ENCODE measurements around the gene BDH1.
"Not testable (repeated sequence)": the region's sequence is repeated elsewhere in the genome, so short reads cannot be mapped to it uniquely, and the experiment has no call there.

The BDH1 gene

DNA sequence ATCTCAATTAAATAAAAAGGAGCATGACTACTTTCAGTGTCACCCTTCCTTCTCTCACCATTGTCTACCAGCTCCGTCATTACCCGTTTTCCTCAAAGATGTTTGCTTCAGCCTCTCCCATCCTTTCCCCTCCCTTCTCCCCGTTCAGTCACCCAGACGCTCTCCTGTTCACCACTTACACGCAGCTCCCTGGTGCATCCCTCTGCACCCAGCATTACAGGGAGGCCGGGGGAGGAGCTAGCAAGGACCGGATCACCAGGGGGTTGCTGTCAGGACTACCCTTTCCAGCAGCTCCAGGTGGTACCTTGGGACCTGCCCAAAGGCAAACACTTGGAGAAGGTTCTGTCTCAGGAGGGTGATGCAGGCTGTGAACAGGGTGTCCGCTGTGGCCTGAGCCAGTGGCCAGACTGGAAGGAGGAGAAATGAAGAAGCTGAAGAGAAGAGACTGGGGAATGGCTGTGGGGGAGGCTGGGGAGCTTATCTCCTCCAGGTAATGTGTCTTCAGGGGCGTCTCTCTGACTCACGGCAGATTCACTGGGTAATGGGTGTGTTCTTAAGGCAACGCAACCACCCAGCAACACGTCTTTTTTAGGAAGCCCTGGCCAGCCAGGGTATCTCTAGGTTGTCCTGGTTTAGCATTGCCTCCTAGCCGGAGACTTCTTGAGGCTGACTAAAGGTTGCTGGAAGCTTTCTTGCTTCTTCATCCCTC is 21.8 kb upstream of the BDH1 start:
- peak; percentile 38 for DNase-seq (ENCODE audit: low read depth)

DNA sequence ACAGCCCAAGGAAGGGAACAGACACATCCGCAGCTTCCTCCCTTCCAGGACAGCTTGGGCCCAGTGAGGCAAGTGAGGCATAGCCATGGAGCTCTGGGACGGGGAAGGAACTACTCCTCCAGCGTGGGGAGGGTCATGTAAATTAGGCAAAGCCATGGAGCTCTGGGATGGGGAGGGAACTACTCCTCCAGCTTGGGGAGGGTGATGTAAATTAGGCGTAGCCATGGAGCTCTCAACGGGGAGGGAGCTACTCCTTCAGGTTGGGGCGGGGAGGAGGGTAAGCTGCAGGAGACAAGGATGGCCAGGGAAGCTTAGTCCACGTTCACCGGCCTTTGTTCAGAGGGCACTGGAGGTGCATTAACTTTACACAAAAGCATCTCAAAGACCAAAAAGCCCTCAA is 21.1 kb upstream of the BDH1 start:
- no peak for DNase-seq (ENCODE audit: low read depth)

DNA sequence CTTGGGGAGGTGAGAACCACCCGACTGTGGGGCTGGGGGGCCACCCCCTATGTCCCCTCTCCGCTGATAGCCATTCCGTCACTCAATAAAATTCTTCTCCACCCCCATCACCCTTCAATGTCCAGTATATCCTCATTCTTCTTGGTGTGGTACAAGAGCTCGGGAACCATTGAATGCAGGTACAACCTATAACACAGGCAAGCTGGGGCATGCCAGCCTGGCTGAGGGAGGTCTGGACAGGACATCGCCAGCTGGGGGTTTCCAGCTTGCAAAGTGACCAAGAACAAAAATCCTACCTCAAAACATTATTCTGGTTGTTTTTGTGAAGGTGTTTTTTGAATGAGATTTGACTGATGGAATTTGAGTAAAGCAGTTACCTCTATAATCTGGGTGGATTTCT is 19.6 kb upstream of the BDH1 start:
- DNase-seq (ENCODE audit: low read depth), result no peak

DNA sequence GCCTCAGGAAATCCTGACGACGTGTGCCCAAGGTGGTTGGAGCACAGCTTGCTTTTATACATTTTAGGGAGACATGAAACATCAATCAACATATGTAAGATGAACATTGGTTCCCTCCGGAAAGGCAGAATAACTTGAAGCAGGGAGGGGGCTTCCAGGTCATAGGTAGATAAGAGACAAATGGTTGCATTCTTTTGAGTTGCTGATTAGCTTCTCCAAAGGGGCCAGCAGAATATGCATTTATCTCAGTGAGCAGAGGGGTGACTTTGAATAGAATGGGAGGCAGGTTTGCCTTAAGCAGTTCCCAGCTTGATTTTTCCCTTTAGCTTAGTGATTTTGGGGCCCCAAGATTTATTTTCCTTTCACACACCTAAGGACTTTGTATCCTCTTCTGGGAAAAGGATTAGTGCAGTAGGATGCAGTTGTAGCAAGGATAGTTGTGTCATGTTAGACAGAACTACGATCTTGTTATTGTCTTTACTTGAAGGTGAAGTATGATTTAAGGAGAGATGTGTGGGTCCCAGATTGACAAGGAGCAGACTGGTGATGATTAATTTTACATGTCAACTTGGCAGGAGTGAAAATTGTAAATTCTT is 18.7 kb upstream of the BDH1 start:
- not testable (repeated sequence) for DNase-seq (ENCODE audit: low read depth)

DNA sequence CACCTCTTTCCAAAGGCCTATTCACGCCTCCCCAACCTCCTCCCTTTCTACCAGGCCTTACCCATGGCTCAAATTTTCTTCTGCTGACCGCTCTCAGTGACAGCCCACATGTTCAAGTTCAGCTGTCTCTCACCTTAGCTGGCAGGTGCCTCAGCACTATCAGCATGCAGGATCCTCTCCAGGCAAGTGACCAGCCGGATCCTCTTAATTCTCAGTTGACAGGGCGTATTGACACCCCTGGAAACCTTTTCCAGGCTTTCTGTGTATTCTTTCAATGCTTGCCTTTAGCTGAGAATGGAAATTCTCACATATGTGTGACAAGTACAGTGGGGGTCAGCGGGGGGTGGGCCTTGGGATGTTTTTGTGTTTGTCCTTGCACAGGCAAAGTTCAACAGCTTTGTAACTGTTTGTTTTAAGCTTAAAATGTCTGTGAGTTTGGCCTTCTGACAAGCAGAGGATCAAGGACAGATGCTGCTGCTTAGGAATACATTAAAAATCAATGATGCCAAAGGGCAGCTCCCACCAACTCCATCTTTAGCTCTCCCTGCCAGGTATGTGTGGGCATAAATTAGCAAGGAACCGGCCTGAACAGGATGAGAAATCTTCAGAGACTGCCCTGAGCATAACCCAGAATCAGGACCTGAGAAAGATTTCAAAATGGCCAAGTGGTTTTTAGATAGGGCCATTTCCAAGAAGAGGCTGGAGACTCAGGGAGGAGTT is 17.4 kb upstream of the BDH1 start:
- DNase-seq (ENCODE audit: low read depth), result no peak

DNA sequence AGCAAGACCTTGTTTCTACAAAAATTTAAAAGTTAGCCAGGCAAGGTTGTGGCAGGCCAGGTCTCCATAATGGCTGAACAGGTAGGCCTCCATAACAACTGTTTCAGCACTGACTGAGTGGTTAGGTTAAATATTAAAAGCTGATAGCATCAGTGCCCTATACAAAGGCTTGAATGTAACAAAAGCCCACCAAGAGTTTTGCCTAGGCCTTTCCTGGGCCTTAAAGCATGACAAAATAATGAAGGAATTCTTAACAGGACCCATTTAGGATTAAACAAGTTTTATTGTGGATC is 16.1 kb upstream of the BDH1 start:
- DNase-seq (ENCODE audit: low read depth), result not testable (repeated sequence)

DNA sequence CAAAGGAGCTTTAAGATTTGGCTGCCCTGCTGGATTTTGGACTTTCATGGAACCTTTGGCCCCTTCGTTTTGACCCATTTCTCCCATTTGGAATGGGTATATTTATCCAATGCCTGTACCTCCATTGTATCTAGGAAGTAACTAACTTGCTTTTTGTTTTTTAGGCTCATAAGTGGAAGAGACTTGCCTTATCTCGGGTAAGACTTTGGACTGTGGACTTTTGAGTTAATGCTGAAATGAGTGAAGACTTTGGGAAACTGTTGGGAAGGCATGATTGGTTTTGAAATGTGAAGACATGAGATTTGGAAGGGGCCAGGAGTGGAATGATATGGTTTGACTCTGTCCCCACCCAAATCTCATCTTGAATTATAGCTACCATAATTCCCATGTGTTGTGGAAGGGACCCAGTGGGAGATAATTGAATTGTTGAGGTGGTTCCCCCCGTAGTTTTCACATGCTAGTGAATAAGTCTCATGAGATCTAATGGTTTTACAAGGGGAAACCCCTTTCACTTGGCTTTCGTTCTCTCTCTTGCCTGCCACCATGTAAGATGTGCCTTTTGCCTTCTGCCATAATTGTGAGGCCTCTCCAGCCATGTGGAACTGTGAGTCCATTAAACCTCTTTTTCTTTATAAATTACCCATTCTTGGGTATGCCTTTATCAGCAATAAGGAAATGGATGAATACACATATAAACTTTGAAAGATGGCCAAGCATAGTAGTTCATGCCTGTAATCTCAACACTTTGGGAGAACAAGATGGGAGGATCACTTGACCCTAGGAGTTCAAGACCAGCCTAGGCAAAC is 15.5 kb upstream of the BDH1 start:
- DNase-seq (ENCODE audit: low read depth), result not testable (repeated sequence)

DNA sequence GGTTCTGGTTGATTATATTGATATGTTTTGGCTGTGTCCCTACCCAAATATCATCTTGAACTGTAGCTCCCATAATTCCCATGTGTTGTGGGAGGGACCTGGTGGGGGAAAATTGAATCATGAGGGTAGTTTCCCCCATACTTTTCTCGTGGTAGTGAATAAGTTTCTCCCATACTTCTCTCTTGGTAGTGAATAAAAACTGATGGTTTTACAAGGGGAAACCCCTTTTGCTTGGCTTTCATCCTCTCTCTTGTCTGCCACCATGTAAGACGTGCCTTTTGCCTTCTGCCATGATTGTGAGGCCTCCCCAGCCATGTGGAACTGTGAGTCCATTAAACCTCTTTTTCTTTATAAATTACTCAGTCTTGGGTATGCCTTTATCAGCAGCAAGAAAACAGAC is 13.7 kb upstream of the BDH1 start:
- DNase-seq (ENCODE audit: low read depth), result not testable (repeated sequence)

DNA sequence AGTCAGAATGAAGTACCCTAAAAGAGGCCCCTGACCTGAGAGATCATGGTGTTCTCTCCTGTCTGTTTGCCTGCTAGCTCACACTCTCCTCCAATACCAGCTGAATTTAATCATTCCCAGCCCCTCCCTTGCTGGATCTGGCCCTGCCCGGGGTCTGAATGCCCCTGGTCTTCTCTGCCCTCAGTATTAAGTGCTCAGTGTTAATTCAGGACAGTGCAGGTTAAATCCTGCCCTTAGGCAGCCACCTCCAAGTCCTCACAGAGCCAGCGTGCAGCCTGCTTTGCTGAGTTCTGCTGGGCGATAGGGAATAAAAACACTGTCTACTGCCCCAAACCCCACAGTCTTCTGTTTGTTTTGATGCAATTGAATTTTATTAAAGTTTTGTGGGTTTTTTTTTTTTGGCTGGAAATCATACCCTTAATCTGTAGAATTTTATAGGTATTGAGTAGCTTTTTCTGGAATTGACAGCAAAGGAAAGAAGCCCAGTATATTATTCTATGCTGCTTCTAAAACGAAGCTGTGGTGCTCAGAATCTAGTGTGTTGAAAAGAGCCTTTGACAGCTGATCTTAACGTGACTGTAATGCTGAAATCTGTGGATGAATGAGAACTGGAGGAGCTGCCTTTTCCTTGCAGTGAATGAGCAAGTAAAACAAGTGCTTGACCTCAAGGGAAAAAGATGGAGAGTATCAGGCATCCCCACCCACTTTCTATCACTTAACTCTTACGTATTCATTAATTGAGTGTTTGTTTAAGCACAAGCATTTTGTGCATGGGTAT is 12.3 kb upstream of the BDH1 start:
- DNase-seq (ENCODE audit: low read depth), result no peak

DNA sequence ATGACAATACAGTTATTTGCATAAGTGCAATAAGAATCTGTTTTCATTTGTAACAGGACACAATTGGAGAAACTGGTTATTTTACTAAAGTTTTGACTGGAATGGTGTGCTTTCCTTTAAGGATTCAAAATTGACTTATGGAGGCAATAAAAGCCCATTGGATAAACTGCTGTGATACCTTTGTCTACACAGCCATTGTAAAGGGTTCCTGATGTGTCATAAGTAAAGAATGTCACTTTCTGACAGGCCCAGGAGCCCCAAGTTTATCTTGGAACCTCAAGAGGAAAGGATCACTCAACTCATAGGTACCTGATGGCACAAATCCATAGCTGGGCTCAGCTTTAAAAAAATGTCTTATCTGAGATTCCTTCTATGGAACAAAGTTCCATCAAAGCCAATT is 10.4 kb upstream of the BDH1 start:
- not testable (repeated sequence) for DNase-seq (ENCODE audit: low read depth)

DNA sequence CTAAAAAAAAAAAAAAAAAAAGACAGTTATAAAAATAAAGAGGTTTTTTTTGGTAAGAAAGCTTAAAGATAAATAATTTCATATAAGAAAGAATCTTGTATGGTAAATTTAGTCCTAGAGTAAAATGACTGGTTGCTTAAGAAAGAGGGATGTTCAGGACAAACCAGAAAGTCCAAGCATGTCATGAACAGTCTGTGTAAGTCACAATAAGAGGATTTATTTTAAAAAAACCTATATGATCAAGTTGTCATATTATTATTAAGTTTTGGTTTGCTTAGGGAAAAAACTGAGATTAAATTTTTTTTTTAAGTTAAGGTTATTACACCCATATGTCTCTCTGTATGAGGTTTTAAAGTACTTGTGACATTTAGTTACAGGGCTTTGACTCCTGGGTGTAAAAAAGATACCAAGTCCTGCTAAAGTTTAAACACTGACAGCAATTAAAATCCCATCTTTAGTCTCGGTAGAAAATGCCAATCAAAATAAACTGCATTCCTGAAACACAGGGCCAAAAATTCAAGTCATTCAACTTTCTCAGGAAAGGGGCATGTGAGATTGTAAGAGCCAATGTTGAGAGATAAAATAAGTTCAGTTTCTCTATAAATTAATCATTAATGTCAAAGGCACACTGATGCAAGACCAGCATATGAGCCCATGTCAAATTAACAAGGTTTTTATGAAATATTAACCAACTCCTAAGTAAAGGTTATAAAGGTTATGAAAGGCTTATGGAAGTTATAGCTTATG is 8.5 kb upstream of the BDH1 start:
- DNase-seq (ENCODE audit: low read depth), result no peak

DNA sequence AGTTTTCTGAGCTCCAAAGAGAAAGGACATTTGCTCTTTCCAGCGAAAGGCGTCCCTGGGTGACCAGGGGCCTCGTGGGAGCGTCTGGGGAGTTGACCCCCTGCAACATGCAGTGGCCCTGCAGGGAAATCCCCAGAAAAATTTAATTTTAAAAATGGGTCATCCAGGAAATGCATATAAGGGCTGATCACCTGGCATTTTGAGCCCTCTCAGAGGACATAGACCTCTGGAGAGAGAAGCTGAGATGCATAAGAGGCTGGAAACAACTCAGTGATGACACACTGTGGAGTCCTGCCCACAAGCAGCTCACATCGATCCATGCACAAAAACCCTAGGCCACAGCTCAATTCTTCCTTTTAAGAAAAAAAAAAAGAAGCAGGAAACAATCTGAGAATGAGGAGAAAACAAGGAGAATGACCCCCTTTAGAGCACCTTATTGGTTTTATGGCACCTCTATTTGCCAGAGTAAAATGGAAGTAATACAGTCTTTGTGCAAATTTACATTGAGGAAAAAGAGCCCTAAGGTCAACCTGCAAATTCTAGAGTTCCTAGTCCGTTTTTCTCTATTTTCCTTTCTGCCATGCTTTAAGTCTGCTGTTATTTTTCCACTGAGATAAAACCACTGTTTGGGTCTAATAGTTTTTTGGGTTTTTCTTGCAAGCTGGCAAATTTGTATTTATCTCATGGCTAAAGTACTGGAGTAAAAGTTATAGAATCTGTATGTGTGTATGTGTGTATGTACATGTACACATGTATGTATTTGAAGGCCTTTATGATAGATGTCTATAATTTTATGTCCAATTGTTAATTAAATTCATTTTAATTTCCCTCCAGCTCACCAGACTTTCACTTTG is 6.9 kb upstream of the BDH1 start:
- no peak for DNase-seq (ENCODE audit: low read depth)

DNA sequence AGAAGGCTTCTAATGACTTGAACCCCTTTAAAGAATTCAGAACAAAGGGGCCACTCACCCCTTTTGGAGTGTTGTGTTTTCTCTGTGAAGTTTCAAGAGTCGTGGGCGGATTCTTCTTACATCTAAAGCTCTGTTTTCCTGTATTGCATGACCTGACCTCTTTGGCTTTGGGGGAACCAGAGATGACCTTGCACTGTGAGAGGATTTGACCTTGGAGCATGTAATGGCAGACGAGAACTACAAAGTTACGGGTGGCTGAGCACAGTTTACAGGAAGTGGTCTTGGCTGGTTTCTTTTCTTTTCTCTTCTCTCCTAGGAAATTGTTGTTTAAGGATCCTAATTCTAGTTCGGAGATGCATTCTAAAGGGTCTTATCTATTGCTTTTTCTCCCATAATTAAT is 6.2 kb upstream of the BDH1 start:
- DNase-seq (ENCODE audit: low read depth), result no peak

DNA sequence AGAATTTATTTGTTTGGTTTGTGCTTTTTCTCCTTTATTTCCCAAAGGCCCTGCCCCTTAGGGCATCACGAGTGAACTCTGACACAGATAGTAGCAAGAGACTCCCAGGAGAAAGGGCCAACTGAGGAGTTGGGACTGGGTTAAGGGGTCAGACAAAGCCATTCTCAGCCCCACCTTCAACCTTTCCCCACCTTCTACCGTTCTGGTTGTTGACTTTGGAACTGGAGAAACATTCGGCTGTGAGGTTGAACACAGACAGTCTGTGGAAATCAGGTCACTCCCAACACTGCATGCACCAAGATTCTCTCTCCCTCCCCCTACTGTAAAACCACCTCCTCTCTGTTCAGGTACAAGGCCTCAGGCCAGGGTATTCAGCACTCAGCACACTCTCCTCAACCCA is 3.9 kb upstream of the BDH1 start:
- DNase-seq (ENCODE audit: low read depth), result no peak

DNA sequence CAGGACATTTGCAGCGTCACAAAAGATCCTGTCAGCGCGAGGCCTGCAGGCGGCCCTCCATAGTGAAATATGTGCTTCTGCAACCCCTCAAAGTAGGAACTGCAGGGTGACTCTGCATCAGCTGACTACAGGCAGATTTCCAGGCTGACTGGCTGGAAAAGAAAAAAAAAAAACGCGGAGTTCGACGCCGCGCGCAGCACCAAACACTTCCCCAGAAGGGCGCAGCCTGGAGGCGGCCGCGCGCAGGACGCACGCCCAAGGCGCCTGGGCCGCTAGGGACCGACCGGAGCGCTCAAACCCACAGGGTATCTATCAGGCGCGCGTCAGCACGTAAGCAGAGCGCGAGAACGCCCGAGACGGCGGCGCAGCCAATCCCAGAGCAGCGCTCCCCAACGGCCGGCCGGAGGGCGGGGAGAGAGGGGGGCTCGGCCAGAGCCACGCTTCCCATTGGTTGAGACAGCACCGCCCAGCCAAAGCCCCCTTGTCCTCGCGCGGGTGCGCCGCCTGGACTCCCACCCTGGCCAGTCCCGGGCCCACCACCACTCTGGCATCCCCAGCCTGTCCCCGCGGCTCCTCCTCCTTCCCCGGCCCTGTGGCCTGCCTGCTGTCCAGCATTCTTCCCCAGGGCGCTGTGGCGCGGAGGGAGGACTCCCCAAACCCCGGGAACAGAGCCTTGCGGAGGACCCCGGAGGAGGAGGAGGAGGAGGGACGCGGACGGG is 1.0 kb downstream of the BDH1 start:
- DNase-seq (ENCODE audit: low read depth), result peak; percentile 95

DNA sequence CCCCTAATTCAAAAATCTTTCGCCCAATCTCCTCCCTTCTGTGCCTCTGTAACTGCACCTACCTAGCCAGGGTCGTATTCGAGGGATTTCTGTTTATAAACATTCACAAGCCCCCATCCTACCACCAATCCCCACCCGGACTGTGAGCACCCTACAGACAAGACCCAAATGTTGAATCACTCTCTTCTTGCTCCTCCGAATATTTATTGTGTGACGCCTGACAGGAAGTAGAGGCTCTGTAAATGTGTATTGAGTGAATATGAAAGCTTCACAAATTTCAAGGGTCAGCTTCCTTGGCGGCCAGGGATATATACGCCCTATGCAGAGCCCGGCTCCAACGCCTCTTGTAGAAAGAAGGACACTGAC is 1.6 kb downstream of the BDH1 start:
- no peak for DNase-seq (ENCODE audit: low read depth)

DNA sequence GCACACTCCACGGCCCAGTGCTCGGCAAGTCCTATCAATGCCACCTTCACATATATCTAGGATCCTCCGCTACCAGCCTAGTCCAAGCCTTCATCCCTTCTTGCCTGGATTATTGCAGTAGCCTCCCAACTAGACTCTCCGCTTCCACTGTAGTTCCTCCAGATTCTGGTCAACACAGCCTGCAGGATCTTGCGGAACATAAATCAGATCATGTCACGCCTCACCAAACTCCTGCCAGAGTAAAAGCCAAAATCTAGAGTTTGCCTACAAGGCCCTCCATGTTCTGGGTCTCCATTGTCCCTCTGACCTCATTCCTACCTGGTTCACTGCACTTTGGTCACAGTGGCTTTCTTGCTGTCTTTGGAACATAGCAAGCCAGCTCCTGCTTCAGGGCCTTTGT is 3.6 kb downstream of the BDH1 start:
- no peak for DNase-seq (ENCODE audit: low read depth)

DNA sequence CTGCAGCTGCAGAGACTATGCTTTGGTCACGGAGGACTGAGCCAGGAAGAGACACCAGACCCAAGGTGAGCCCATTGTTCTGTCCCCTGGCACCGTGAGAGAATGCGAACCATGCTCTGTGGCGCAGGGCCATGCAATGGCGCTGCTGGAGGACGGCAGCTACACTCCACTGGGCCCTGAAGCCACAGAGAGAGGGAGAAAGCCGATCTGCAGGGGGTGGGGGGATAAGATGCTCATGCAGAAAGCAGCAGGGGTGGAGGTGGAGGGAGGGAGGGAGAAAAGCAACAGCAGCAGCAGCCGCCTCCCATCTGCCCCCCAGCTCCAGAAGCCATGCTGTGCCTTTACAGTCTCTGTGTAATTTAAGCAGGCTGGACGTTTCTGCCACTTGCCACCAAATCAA is 5.3 kb downstream of the BDH1 start:
- no peak for DNase-seq (ENCODE audit: low read depth)

DNA sequence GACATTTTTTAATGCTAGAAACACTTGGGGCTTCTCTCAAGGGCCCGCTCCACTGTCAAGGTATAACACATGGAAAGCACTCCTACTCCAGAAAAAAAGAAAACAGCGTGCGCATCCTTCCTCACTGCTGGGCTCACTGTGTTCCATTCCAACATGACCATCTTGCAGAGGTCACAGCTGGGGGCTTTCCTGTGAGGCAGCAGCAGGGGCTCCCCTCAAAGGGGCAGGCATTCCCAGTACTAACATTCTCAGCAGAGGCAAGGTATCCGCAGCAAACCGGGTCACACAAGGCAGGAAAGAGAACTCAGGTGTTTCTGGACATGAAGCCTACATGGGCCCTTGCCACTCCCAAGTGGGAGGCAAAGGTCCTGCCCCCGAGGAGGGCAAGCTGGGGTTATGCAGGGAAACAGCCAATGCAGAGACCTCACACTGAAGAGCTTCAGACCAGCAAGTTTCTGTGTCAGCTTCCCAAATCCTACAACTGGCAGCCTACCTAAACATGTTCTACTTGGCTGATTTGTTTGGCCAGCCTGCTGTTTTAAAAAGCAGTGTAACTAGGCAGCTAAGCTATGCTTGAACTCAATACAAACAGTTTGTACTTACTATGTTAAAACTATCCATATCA is 6.4 kb downstream of the BDH1 start:
- DNase-seq (ENCODE audit: low read depth), result no peak

Data from amniotic epithelial cell (primary cell).